ENCODE measurements around the gene DDX6. TPM values are rescaled to one million over a fixed set of nuclear protein-coding genes. Genes with fewer than 3 reads are reported as not detected.
"Not testable (repeated sequence)": the region's sequence is repeated elsewhere in the genome, so short reads cannot be mapped to it uniquely, and the experiment has no call there.

The DDX6 gene
- total RNA-seq, 4 donors from 2014 or later, result 75.6 to 108 (median 107) TPM

- TF ChIP-seq EP300 (IDR thresholded peaks at IDR 0.05) (no peak), POLR2A (IDR thresholded peaks at IDR 0.05) (no peak)
- TF ChIP-seq, protein P1, sequence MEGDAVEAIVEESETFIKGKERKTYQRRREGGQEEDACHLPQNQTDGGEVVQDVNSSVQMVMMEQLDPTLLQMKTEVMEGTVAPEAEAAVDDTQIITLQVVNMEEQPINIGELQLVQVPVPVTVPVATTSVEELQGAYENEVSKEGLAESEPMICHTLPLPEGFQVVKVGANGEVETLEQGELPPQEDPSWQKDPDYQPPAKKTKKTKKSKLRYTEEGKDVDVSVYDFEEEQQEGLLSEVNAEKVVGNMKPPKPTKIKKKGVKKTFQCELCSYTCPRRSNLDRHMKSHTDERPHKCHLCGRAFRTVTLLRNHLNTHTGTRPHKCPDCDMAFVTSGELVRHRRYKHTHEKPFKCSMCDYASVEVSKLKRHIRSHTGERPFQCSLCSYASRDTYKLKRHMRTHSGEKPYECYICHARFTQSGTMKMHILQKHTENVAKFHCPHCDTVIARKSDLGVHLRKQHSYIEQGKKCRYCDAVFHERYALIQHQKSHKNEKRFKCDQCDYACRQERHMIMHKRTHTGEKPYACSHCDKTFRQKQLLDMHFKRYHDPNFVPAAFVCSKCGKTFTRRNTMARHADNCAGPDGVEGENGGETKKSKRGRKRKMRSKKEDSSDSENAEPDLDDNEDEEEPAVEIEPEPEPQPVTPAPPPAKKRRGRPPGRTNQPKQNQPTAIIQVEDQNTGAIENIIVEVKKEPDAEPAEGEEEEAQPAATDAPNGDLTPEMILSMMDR (IDR thresholded peaks at IDR 0.05), result no peak
- DNase-seq (ENCODE audit: low spot score in 2 of 2), result no peak
- H3K4me3 ChIP-seq, result no peak overlapping the region
- H3K4me1 ChIP-seq, result peaks cover 0 to 78% (median 32%) of the 10 kb centered on the region in 4 donors
- WGBS, 2 donors, result 70 to 74% methylated on average over 8 of the region's 8 CpGs
- H3K36me3 ChIP-seq, result peaks cover 0 to 44% (median 18%) of the 10 kb centered on the region in 3 donors
- no peaks in the 10 kb centered on the region for H3K9me3 ChIP-seq
- H3K27me3 ChIP-seq, result no peaks in the 10 kb centered on the region
- no peak overlapping the region for H3K27ac ChIP-seq
Observed at GRCh38 chr11:118783724-118784495, 7.1 kb downstream of the DDX6 start.

GRCh38 chr11:118783324-118783723 lies 7.6 kb downstream of the DDX6 start:
- Histone ChIP-seq H3K4me1 (peaks cover 0 to 77% (median 27%) of the 10 kb centered on the region in 4 donors), H3K36me3 (peaks cover 0 to 49% (median 18%) of the 10 kb centered on the region in 3 donors)
- H3K27me3 ChIP-seq; H3K27ac ChIP-seq; H3K9me3 ChIP-seq; DNase-seq (ENCODE audit: low spot score in 2 of 2); H3K4me3 ChIP-seq: not testable (repeated sequence)
- 91 to 94% methylated on average over 5 of the region's 5 CpGs for WGBS, 2 donors

DNA sequence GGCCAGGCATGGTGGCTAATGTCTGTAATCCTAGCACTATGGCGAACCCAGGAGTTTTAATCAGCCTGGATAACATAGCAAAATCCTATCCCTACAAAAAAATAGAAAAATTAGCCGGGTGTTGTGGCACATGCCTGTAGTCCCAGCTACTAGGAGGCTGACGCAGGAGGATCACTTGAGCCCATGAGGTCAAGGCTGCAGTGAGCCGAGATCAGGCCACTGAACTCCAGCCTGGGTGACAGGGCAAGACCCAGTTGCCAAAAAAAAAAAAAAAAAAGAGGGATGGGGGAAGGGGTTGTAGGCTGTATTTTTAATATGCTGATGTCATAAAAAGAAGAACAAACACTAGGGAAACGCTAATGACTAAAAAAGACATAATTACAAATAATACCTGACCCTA lies 12.1 kb downstream of the DDX6 start:
- Histone ChIP-seq H3K4me1 (peaks cover 0 to 83% (median 9%) of the 10 kb centered on the region in 4 donors), H3K27me3 (no peaks in the 10 kb centered on the region), H3K36me3 (peaks cover 0 to 79% (median 18%) of the 10 kb centered on the region in 3 donors), H3K9me3 (no peaks in the 10 kb centered on the region), H3K4me3 (no peak overlapping the region), H3K27ac (no peak overlapping the region)
- TF ChIP-seq, protein P1 (IDR thresholded peaks at IDR 0.05), result no peak
- TF ChIP-seq POLR2A (IDR thresholded peaks at IDR 0.05) (no peak), EP300 (IDR thresholded peaks at IDR 0.05) (no peak)
- DNase-seq (ENCODE audit: low spot score in 2 of 2), result no peak
- 74 to 77% methylated on average over 5 of the region's 5 CpGs for WGBS, 2 donors

GRCh38 chr11:118774032-118774431 lies 16.9 kb downstream of the DDX6 start:
- TF ChIP-seq POLR2A (IDR thresholded peaks at IDR 0.05) (no peak), EP300 (IDR thresholded peaks at IDR 0.05) (no peak)
- TF ChIP-seq, protein P1 (IDR thresholded peaks at IDR 0.05), result no peak
- 60 to 67% methylated on average over 4 of the region's 4 CpGs for WGBS, 2 donors

GRCh38 chr11:118771547-118772288 lies 19.2 kb downstream of the DDX6 start:
- H3K9me3 ChIP-seq, result no peaks in the 10 kb centered on the region
- peak overlapping the region in 2 of 4 donors; percentile 32 to 58 for H3K27ac ChIP-seq
- TF ChIP-seq, protein P1 (IDR thresholded peaks at IDR 0.05), result no peak
- TF ChIP-seq EP300 (IDR thresholded peaks at IDR 0.05) (no peak), POLR2A (IDR thresholded peaks at IDR 0.05) (no peak)
- peaks cover 0 to 45% (median 0%) of the 10 kb centered on the region in 3 donors for H3K36me3 ChIP-seq
- peaks cover 0 to 99% (median 55%) of the 10 kb centered on the region in 4 donors for H3K4me1 ChIP-seq
- no peak for DNase-seq (ENCODE audit: low spot score in 2 of 2)
- WGBS, 2 donors, result 45 to 46% methylated on average over 4 of the region's 4 CpGs
- no peaks in the 10 kb centered on the region for H3K27me3 ChIP-seq
- no peak overlapping the region for H3K4me3 ChIP-seq

More at GRCh38 chr11:118774032-118774431, 16.9 kb downstream of the DDX6 start:
- no peaks in the 10 kb centered on the region for H3K9me3 ChIP-seq
- H3K4me3 ChIP-seq, result no peak overlapping the region
- peak overlapping the region in 1 of 4 donors; percentile 43 for H3K27ac ChIP-seq
- H3K4me1 ChIP-seq, result peaks cover 0 to 98% (median 39%) of the 10 kb centered on the region in 4 donors
- H3K27me3 ChIP-seq, result no peaks in the 10 kb centered on the region
- no peak for DNase-seq (ENCODE audit: low spot score in 2 of 2)
- peaks cover 0 to 54% (median 0%) of the 10 kb centered on the region in 3 donors for H3K36me3 ChIP-seq
